ENCODE results near the gene CALM1.

DNA sequence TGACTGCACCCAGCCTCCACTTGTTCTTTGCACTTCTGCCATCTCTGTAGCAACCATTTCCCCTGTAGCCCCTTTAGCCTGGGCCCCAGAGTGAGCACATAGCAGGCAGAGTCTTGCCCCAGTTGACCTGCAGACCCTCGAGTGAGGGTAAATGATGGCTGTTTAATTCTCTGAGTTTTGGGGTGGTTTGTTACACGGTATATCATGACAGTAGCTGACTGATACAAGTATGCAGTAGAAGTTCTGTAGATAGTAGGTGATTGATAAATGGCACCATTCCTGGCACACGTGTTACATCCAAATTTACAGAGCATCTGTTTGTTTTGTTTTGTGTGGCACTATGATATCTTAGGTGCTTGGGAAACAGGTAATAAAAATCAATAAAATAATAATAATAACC lies 32.4 kb downstream of the CALM1 start:
- TF ChIP-seq, protein P1, sequence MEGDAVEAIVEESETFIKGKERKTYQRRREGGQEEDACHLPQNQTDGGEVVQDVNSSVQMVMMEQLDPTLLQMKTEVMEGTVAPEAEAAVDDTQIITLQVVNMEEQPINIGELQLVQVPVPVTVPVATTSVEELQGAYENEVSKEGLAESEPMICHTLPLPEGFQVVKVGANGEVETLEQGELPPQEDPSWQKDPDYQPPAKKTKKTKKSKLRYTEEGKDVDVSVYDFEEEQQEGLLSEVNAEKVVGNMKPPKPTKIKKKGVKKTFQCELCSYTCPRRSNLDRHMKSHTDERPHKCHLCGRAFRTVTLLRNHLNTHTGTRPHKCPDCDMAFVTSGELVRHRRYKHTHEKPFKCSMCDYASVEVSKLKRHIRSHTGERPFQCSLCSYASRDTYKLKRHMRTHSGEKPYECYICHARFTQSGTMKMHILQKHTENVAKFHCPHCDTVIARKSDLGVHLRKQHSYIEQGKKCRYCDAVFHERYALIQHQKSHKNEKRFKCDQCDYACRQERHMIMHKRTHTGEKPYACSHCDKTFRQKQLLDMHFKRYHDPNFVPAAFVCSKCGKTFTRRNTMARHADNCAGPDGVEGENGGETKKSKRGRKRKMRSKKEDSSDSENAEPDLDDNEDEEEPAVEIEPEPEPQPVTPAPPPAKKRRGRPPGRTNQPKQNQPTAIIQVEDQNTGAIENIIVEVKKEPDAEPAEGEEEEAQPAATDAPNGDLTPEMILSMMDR (IDR thresholded peaks at IDR 0.05): no peak
- TF ChIP-seq POLR2A (IDR thresholded peaks at IDR 0.05): no peak

Data from testis (tissue), 2 donors.